Neutrophil (primary cell): Measurements from ENCODE around the gene SERPINB5.
"Not testable (repeated sequence)": the region's sequence is repeated elsewhere in the genome, so short reads cannot be mapped to it uniquely, and the experiment has no call there.

Experiments used
- H3K27ac ChIP-seq: fragments of 200-600 bp; sonication (generic); 2 replicates; pipeline ENCODE4 v1.5.1; 2016; ENCODE audit warnings: mild to moderate bottlenecking, moderate library complexity
- H3K27me3 ChIP-seq: fragments of 200-600 bp; sonication (generic); 2 replicates; pipeline ENCODE4 v1.6.0; 2016; ENCODE audit warnings: mild to moderate bottlenecking
- H3K36me3 ChIP-seq: fragments of 200-600 bp; sonication (generic); 2 replicates; pipeline ENCODE4 v1.5.1; 2017
- H3K4me1 ChIP-seq, 2 experiments: fragments of 200-600 bp in 1 of 2; sonication (generic) in 1 of 2; 1 replicate in 1 of 2; 2 replicates in 1 of 2; pipeline versions ENCODE4 v1.5.1 to v1.6.1; 2013 to 2016; ENCODE audit warnings: low read depth in 1 of 2, low read length in 1 of 2, mild to moderate bottlenecking in 1 of 2, moderate library complexity in 1 of 2; ENCODE audit not compliant: control insufficient read depth in 1 of 2, insufficient read depth in 1 of 2
- H3K4me3 ChIP-seq, 2 experiments: fragments of 200-600 bp in 1 of 2; sonication (generic) in 1 of 2; 1 replicate in 1 of 2; 2 replicates in 1 of 2; pipeline ENCODE4 v1.5.1; 2013 to 2016; ENCODE audit warnings: low read depth in 1 of 2, low read length in 1 of 2, mild to moderate bottlenecking in 1 of 2, moderate library complexity in 1 of 2
- H3K9me3 ChIP-seq: fragments of 200-600 bp; sonication (generic); 2 replicates; pipeline ENCODE4 v1.5.1; 2016
- TF ChIP-seq, protein P1 (sequence below): fragments of 200-600 bp; sonication (generic); IDR thresholded peaks from 2 replicates; pipeline ENCODE4 v1.5.1; 2016; ENCODE audit warnings: antibody characterized with exemption

The SERPINB5 gene

DNA sequence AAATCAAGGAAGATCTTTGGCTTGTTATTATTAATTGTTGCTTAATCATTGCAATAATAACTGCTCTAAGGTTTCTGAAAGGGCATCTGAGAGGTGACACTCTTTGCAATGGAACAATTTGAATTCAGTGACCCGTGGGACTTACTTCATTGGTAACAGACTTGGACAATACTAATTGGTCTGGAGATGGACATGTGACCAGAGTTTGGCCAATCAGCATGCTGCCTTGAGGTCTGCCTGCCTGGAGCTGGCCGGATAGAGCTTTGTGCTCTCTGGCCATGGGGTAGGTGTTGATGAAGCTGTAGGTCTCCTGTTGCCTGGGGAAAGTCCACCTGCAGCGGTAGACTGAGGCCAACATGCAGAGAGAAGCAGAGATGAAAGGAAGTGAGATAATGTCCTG, 30.5 kb upstream of the SERPINB5 start:
- TF ChIP-seq, protein P1, sequence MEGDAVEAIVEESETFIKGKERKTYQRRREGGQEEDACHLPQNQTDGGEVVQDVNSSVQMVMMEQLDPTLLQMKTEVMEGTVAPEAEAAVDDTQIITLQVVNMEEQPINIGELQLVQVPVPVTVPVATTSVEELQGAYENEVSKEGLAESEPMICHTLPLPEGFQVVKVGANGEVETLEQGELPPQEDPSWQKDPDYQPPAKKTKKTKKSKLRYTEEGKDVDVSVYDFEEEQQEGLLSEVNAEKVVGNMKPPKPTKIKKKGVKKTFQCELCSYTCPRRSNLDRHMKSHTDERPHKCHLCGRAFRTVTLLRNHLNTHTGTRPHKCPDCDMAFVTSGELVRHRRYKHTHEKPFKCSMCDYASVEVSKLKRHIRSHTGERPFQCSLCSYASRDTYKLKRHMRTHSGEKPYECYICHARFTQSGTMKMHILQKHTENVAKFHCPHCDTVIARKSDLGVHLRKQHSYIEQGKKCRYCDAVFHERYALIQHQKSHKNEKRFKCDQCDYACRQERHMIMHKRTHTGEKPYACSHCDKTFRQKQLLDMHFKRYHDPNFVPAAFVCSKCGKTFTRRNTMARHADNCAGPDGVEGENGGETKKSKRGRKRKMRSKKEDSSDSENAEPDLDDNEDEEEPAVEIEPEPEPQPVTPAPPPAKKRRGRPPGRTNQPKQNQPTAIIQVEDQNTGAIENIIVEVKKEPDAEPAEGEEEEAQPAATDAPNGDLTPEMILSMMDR, result no peak
- Histone ChIP-seq H3K4me3 (no peak overlapping the region), H3K36me3 (no peaks in the 10 kb centered on the region)

GRCh38 chr18:63447066-63447465, 29.7 kb upstream of the SERPINB5 start:
- no peaks in the 10 kb centered on the region for H3K27me3 ChIP-seq
- no peak overlapping the region for H3K4me3 ChIP-seq
- TF ChIP-seq, protein P1, result no peak
- H3K27ac ChIP-seq, result no peak overlapping the region
- peaks cover 18 to 19% of the 10 kb centered on the region in 2 experiments for H3K4me1 ChIP-seq
- no peaks in the 10 kb centered on the region for H3K9me3 ChIP-seq
- H3K36me3 ChIP-seq, result no peaks in the 10 kb centered on the region

More for the DNA sequence above, 30.5 kb upstream of the SERPINB5 start:
- no peaks in the 10 kb centered on the region for H3K9me3 ChIP-seq
- H3K4me1 ChIP-seq, result peaks cover 18 to 19% of the 10 kb centered on the region in 2 experiments
- H3K27me3 ChIP-seq, result no peaks in the 10 kb centered on the region
- H3K27ac ChIP-seq, result no peak overlapping the region

- H3K4me3 ChIP-seq, result no peak overlapping the region
- H3K36me3 ChIP-seq, result no peaks in the 10 kb centered on the region
- peaks cover 10% of the 10 kb centered on the region in 2 experiments for H3K4me1 ChIP-seq
- H3K27ac ChIP-seq, result no peak overlapping the region
- H3K27me3 ChIP-seq, result no peaks in the 10 kb centered on the region
- TF ChIP-seq, protein P1, result no peak
- H3K9me3 ChIP-seq, result no peaks in the 10 kb centered on the region
These were observed 27.3 kb upstream of the SERPINB5 start for GRCh38 chr18:63449426-63449825.

DNA sequence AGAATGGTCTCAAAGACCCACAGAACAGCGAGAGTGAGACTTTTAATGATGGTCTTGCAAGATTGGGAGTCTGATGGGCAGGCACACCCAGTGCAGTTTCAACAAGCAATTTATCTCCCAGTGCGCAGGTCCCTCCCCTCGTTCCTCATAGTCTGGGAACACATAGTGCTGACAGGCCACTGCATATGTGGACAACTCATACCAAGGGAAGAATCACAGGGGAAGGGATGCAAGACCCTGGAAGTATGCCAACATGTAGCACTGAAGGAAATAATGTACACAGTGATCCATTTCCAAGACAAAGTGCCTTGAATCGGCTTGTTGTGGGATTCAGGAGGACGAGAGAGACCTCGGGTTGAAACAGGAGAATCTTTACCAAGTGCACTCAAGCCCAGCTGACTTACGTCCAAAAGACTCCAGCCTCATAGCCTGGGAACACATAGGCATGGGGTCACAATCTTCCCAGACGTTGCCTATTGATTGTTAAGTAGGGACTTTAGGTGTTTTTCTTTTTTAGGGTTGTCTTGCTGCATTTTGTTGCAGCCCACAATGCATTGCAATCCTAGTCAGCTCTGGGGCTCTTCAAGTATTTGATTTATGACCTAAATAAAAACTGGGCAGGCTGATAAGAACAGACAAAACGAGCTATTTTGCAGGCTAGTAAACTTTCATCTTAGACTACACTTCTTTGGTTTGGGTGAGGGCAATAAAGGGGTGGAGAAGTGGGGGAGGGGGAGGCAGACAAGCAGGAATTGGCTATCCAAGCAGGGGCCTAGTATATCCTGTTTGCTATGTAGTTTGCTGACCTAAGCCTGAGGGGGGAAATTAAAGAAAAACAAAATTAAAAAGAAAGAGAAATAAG, 24.7 kb upstream of the SERPINB5 start:
- H3K4me3 ChIP-seq, result no peak overlapping the region
- TF ChIP-seq, protein P1, result no peak
- no peaks in the 10 kb centered on the region for H3K27me3 ChIP-seq
- H3K4me1 ChIP-seq, result no peaks in the 10 kb centered on the region
- no peaks in the 10 kb centered on the region for H3K9me3 ChIP-seq
- H3K36me3 ChIP-seq, result no peaks in the 10 kb centered on the region
- H3K27ac ChIP-seq, result no peak overlapping the region

GRCh38 chr18:63452751-63453150, 24.0 kb upstream of the SERPINB5 start:
- not testable (repeated sequence) for H3K4me1 ChIP-seq, H3K27ac ChIP-seq, H3K9me3 ChIP-seq, H3K27me3 ChIP-seq, H3K36me3 ChIP-seq, H3K4me3 ChIP-seq

DNA sequence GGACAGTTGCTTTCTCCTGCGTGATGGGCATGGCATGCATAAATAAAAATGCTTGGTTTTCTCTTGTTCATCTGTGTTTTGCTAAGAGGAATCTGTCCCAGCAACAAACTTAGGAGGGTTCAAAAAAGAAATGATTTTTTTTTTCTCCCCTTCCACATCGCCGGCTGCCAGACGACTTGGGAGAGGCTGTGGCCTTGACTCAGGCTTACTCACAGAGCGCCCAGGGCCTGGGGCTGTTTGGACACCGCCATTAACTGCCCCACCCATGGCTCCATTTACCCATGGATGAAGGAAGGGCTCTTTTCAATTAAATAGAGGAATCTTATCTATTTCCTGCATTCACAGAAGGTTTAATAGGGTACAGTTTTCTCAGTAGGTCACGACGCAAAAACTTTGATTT, 22.3 kb upstream of the SERPINB5 start:
- Histone ChIP-seq H3K27me3 (no peaks in the 10 kb centered on the region), H3K36me3 (no peaks in the 10 kb centered on the region), H3K4me3 (no peak overlapping the region), H3K9me3 (no peaks in the 10 kb centered on the region), H3K27ac (no peak overlapping the region), H3K4me1 (no peaks in the 10 kb centered on the region)
- TF ChIP-seq, protein P1, result no peak
